OCI-LY7 (cell line): Measurements from ENCODE around the gene EME2. TPM values are rescaled to one million over a fixed set of nuclear protein-coding genes. Genes with fewer than 3 reads are reported as not detected.

Experiments used
- BruUV-seq: library from RNA; stranded (reverse); fragments of 400-500 nt; replicated peaks from 2 replicates; lab custom pipeline; 2021; lab: Mats Ljungman, UMichigan
- CTCF ChIA-PET: fragments of 300-600 bp; sonication (Branson Sonifier 250); formaldehyde crosslinking; loops from one replicate; lab custom pipeline; 2022; ENCODE audit warnings: antibody characterized with exemption; ENCODE audit not compliant: unreplicated experiment; lab: Charles Lee
- POLR2A ChIA-PET: fragments of 300-600 bp; sonication (Branson Sonifier 250); formaldehyde crosslinking; loops from one replicate; lab custom pipeline; 2022; ENCODE audit warnings: antibody characterized with exemption; lab: Charles Lee
- DNase-seq: peaks from one replicate; pipeline ENCODE4 v3.0.0-alpha.2; 2015; ENCODE audit warnings: low spot score
- H2AFZ ChIP-seq: fragments of 200-600 bp; sonication (generic), shearing (Covaris generic); 2 replicates; pipeline ENCODE4 v1.6.1; 2014; ENCODE audit warnings: mild to moderate bottlenecking, antibody characterized with exemption, low read length, moderate library complexity
- H3K27ac ChIP-seq: fragments of 200-600 bp; sonication (generic); 2 replicates; pipeline ENCODE4 v1.5.1; 2014; ENCODE audit warnings: mixed run types, low read depth, mild to moderate bottlenecking, moderate library complexity, low read length, inconsistent platforms; ENCODE audit not compliant: poor library complexity, severe bottlenecking
- H3K36me3 ChIP-seq: fragments of 200-600 bp; sonication (generic); 2 replicates; pipeline ENCODE4 v1.6.1; 2014; ENCODE audit warnings: mild to moderate bottlenecking, antibody characterized with exemption, low read length, moderate library complexity, mixed read lengths; ENCODE audit not compliant: insufficient read depth
- H3K4me1 ChIP-seq: fragments of 200-600 bp; sonication (generic); 2 replicates; pipeline ENCODE4 v1.5.1; 2014; ENCODE audit warnings: mild to moderate bottlenecking, low read length; ENCODE audit not compliant: insufficient read depth, poor library complexity, severe bottlenecking
- H3K4me2 ChIP-seq: fragments of 200-600 bp; sonication (generic); 2 replicates; pipeline ENCODE4 v1.6.1; 2014; ENCODE audit warnings: mild to moderate bottlenecking, low read length
- H3K4me3 ChIP-seq: fragments of 200-600 bp; sonication (generic); 2 replicates; pipeline ENCODE4 v1.5.1; 2014; ENCODE audit warnings: mild to moderate bottlenecking, low read depth, low read length; ENCODE audit not compliant: poor library complexity, severe bottlenecking
- H3K79me2 ChIP-seq: fragments of 200-600 bp; sonication (generic); 2 replicates; pipeline ENCODE4 v1.6.1; 2016; ENCODE audit warnings: low read depth, mild to moderate bottlenecking, low read length, moderate library complexity, mixed read lengths; ENCODE audit not compliant: insufficient read depth
- H3K9me2 ChIP-seq: fragments of 200-600 bp; sonication (generic); 2 replicates; pipeline ENCODE4 v1.6.1; 2016; ENCODE audit warnings: mild to moderate bottlenecking, low read length, mixed read lengths; ENCODE audit not compliant: insufficient read depth
- H3K9me3 ChIP-seq: fragments of 200-600 bp; sonication (generic); 2 replicates; pipeline ENCODE4 v1.6.1; 2014; ENCODE audit warnings: mild to moderate bottlenecking, mixed run types, low read length, mixed read lengths
- H4K20me1 ChIP-seq: fragments of 200-600 bp; sonication (generic); 2 replicates; pipeline ENCODE4 v1.6.1; 2014; ENCODE audit warnings: mild to moderate bottlenecking, antibody characterized with exemption, low read length, moderate library complexity, mixed read lengths; ENCODE audit not compliant: insufficient read depth
- CTCF ChIP-seq: fragments of 200-600 bp; sonication (generic); conservative IDR thresholded peaks from 2 replicates; pipeline ENCODE4 v1.5.1; 2014; ENCODE audit warnings: mild to moderate bottlenecking, antibody characterized with exemption, low read length, moderate library complexity, mixed read lengths
- EZH2phosphoT487 ChIP-seq: fragments of 200-600 bp; sonication (generic); IDR thresholded peaks from 2 replicates; pipeline ENCODE4 v1.6.1; 2018; ENCODE audit warnings: low read depth, borderline replicate concordance, mild to moderate bottlenecking, mixed run types, antibody characterized with exemption, low read length, moderate library complexity, mixed read lengths
- intact Hi-C: fragments of 100-400 bp; cut with micrococcal nuclease; formaldehyde crosslinking; loops from one replicate; pipeline ENCODE4 v1.10.0; 2022; ENCODE audit not compliant: unreplicated experiment
- total RNA-seq, 2 experiments: library from RNA; depleted of rRNA in 1 of 2; stranded (reverse); fragments of >200 nt in 1 of 2; shearing (Covaris generic) in 1 of 2; gene quantifications; 2 replicates each; pipeline ENCODE4 v1.2.3, GENCODE V29; 2014 to 2022

EME2 gene
- total RNA-seq, 2 experiments from 2014 or later: 23.8 to 48.5 TPM

GRCh38 chr16:1727651-1728624, 44.7 kb upstream of the EME2 start:
- intact Hi-C loops: no loop called here
- Histone ChIP-seq H3K9me3 (no peaks in the 10 kb centered on the region), H2AFZ (no peak overlapping the region), H3K79me2 (0 out of 2 replicates have a peak, but pooled peaks cover 7% of the 10 kb centered on the region), H3K36me3 (peaks cover 50% of the 10 kb centered on the region), H3K4me1 (no peaks in the 10 kb centered on the region), H4K20me1 (0 out of 2 replicates have a peak, but pooled peaks cover 4% of the 10 kb centered on the region), H3K4me2 (no peak overlapping the region), H3K27ac (no peak overlapping the region), H3K9me2 (no peaks in the 10 kb centered on the region), H3K4me3 (no peak overlapping the region)
- DNase-seq: no peak
- CTCF ChIA-PET: interaction anchor here (0.6 kb wide), 1 partner anchor 258 kb away, joined by 3 read pairs; no protein-coding TSS in a partner anchor
- POLR2A ChIA-PET: no interaction called here
- no TSS peak for BruUV-seq
- no peak for TF ChIP-seq EZH2phosphoT487
- TF ChIP-seq CTCF: no peak

GRCh38 chr16:1729026-1729425, 43.6 kb upstream of the EME2 start:
- DNase-seq: no peak
- TF ChIP-seq CTCF (no peak), EZH2phosphoT487 (no peak)
- Histone ChIP-seq H3K79me2 (no peaks in the 10 kb centered on the region), H3K4me1 (no peaks in the 10 kb centered on the region), H3K9me3 (no peaks in the 10 kb centered on the region), H3K36me3 (peaks cover 61% of the 10 kb centered on the region), H3K9me2 (no peaks in the 10 kb centered on the region), H2AFZ (no peak overlapping the region), H3K27ac (no peak overlapping the region), H3K4me3 (no peak overlapping the region), H4K20me1 (no peaks in the 10 kb centered on the region), H3K4me2 (no peak overlapping the region)
- ChIA-PET CTCF (no interaction called here), POLR2A (no interaction called here)
- BruUV-seq: no TSS peak
- intact Hi-C loops: no loop called here

- Histone ChIP-seq H4K20me1 (no peaks in the 10 kb centered on the region), H3K4me2 (no peak overlapping the region), H3K9me3 (no peaks in the 10 kb centered on the region), H3K4me1 (no peaks in the 10 kb centered on the region), H3K36me3 (peaks cover 61% of the 10 kb centered on the region), H3K79me2 (no peaks in the 10 kb centered on the region), H3K9me2 (no peaks in the 10 kb centered on the region), H3K4me3 (no peak overlapping the region), H2AFZ (no peak overlapping the region), H3K27ac (no peak overlapping the region)
- BruUV-seq: no TSS peak
- ChIA-PET POLR2A (no interaction called here), CTCF (no interaction called here)
- intact Hi-C loops: no loop called here
- TF ChIP-seq EZH2phosphoT487 (no peak), CTCF (no peak)
- DNase-seq: no peak
Measured at GRCh38 chr16:1729445-1729844, 43.2 kb upstream of the EME2 start.
